ENCODE measurements around the gene LRRC8D. TPM values are rescaled to one million over a fixed set of nuclear protein-coding genes. Genes with fewer than 3 reads are reported as not detected.
"Not testable (repeated sequence)": the region's sequence is repeated elsewhere in the genome, so short reads cannot be mapped to it uniquely, and the experiment has no call there.

Gene LRRC8D
- 26.2 TPM for polyA plus RNA-seq (2013, experiment 1 of 2)
- 27.3 TPM for polyA plus RNA-seq (2013, experiment 2 of 2)

- peaks cover 3% of the 10 kb centered on the region for H3K79me1 ChIP-seq (ENCODE audit: low read depth, low read length)
- peak within 1 kb of the TSS; percentile 100 for H3K9ac ChIP-seq (ENCODE audit: low read depth, low read length, poor library complexity)
- peaks cover 2 to 19% of the 10 kb centered on the region in 2 donors for H3K36me3 ChIP-seq (replicated peaks in 1 of 2; ENCODE audit: control insufficient read depth in 2 of 2, insufficient read depth in 2 of 2, low read length in 2 of 2)
- H3K27me3 ChIP-seq (ENCODE audit: control insufficient read depth in 3 of 3, insufficient read depth in 3 of 3, low read depth in 1 of 3, low read length in 3 of 3), result no peaks in the 10 kb centered on the region
- DNase-seq (ENCODE audit: low spot score), result peak; percentile 83
- H3K14ac ChIP-seq (ENCODE audit: low read length), result peak within 1 kb of the TSS; percentile 95
- H2BK120ac ChIP-seq (ENCODE audit: low read depth, low read length), result peak within 1 kb of the TSS; percentile 24
- peak within 1 kb of the TSS; percentile 85 for H2AK5ac ChIP-seq (ENCODE audit: low read depth, low read length)
- H2BK12ac ChIP-seq (ENCODE audit: low read length), result no peak within 1 kb of the TSS
- H2BK15ac ChIP-seq (ENCODE audit: low read length), result peak within 1 kb of the TSS; percentile 84
- H3K23ac ChIP-seq (ENCODE audit: low read depth, low read length, poor library complexity), result peak within 1 kb of the TSS; percentile 58
- peak within 1 kb of the TSS; percentile 72 for H3K4me2 ChIP-seq (ENCODE audit: insufficient read depth, low read length, poor library complexity, severe bottlenecking)
- H3K4me3 ChIP-seq (ENCODE audit: low read length in 2 of 2), result peak within 1 kb of the TSS; percentile 90 to 97
- WGBS, 2 donors (ENCODE audit: extremely low coverage in 2 of 2, insufficient read length in 2 of 2, insufficient replicate concordance in 1 of 2), result no CpG with 5 or more reads among the region's 82 CpGs
- H4K8ac ChIP-seq (ENCODE audit: low read depth, low read length), result no peak within 1 kb of the TSS
- peaks cover 2 to 16% of the 10 kb centered on the region in 2 donors for H3K4me1 ChIP-seq (ENCODE audit: control insufficient read depth in 2 of 2, insufficient read depth in 1 of 2, low read depth in 1 of 2, low read length in 2 of 2)
- peak within 1 kb of the TSS; percentile 64 for H3K27ac ChIP-seq (replicated peaks; ENCODE audit: low read length)
- peak within 1 kb of the TSS; percentile 96 for H3K4ac ChIP-seq (ENCODE audit: low read length)
- H3K18ac ChIP-seq (ENCODE audit: low read length), result peak within 1 kb of the TSS; percentile 98
- peaks cover 0 to 5% of the 10 kb centered on the region in 2 donors for H3K9me3 ChIP-seq (replicated peaks in 1 of 2; ENCODE audit: control insufficient read depth in 2 of 2, insufficient read depth in 1 of 2, low read depth in 1 of 2, low read length in 2 of 2)
- peak within 1 kb of the TSS; percentile 95 for H2BK5ac ChIP-seq (ENCODE audit: low read length)
- H4K91ac ChIP-seq (ENCODE audit: low read depth, low read length, poor library complexity), result peak within 1 kb of the TSS; percentile 93
- peak within 1 kb of the TSS; percentile 95 for H2AFZ ChIP-seq (ENCODE audit: low read length)
Observed at GRCh38 chr1:89820422-89821321, at the start of gene LRRC8D. TSS of gene LRRC8D (plus strand) at chr1:89821032. CDS start at chr1:89933069, 112,037 bp downstream.

GRCh38 chr1:89771991-89772560 lies 48.8 kb upstream of the LRRC8D start:
- Histone ChIP-seq H3K9me3 (replicated peaks in 1 of 2; ENCODE audit: control insufficient read depth in 2 of 2, insufficient read depth in 1 of 2, low read depth in 1 of 2, low read length in 2 of 2) (no peaks in the 10 kb centered on the region), H3K4me3 (ENCODE audit: low read length in 2 of 2) (no peak overlapping the region), H2AFZ (ENCODE audit: low read length) (no peak overlapping the region), H3K79me1 (ENCODE audit: low read depth, low read length) (no peaks in the 10 kb centered on the region), H2BK12ac (ENCODE audit: low read length) (no peak overlapping the region), H2BK120ac (ENCODE audit: low read depth, low read length) (no peak overlapping the region), H3K4me1 (ENCODE audit: control insufficient read depth in 2 of 2, insufficient read depth in 1 of 2, low read depth in 1 of 2, low read length in 2 of 2) (no peaks in the 10 kb centered on the region), H4K91ac (ENCODE audit: low read depth, low read length, poor library complexity) (no peak overlapping the region), H4K8ac (ENCODE audit: low read depth, low read length) (no peak overlapping the region), H3K27ac (replicated peaks; ENCODE audit: low read length) (no peak overlapping the region), H2BK15ac (ENCODE audit: low read length) (no peak overlapping the region), H3K4me2 (ENCODE audit: insufficient read depth, low read length, poor library complexity, severe bottlenecking) (no peak overlapping the region), H3K23ac (ENCODE audit: low read depth, low read length, poor library complexity) (no peak overlapping the region), H3K36me3 (replicated peaks in 1 of 2; ENCODE audit: control insufficient read depth in 2 of 2, insufficient read depth in 2 of 2, low read length in 2 of 2) (no peaks in the 10 kb centered on the region), H3K18ac (ENCODE audit: low read length) (no peak overlapping the region), H3K27me3 (ENCODE audit: control insufficient read depth in 3 of 3, insufficient read depth in 3 of 3, low read depth in 1 of 3, low read length in 3 of 3) (peaks cover 0 to 32% (median 0%) of the 10 kb centered on the region in 3 experiments), H2AK5ac (ENCODE audit: low read depth, low read length) (no peak overlapping the region), H2BK5ac (ENCODE audit: low read length) (no peak overlapping the region), H3K4ac (ENCODE audit: low read length) (no peak overlapping the region), H3K9ac (ENCODE audit: low read depth, low read length, poor library complexity) (no peak overlapping the region), H3K14ac (ENCODE audit: low read length) (no peak overlapping the region)
- no peak for DNase-seq (ENCODE audit: low spot score)
- no CpG with 5 or more reads among the region's 5 CpGs for WGBS, 2 donors (ENCODE audit: extremely low coverage in 2 of 2, insufficient read length in 2 of 2, insufficient replicate concordance in 1 of 2)

GRCh38 chr1:89776104-89776503 lies 44.7 kb upstream of the LRRC8D start:
- not testable (repeated sequence) for H4K91ac ChIP-seq (ENCODE audit: low read depth, low read length, poor library complexity); H3K23ac ChIP-seq (ENCODE audit: low read depth, low read length, poor library complexity); H2BK120ac ChIP-seq (ENCODE audit: low read depth, low read length); H3K9ac ChIP-seq (ENCODE audit: low read depth, low read length, poor library complexity); H2AFZ ChIP-seq (ENCODE audit: low read length); H3K27ac ChIP-seq (replicated peaks; ENCODE audit: low read length); H3K4me2 ChIP-seq (ENCODE audit: insufficient read depth, low read length, poor library complexity, severe bottlenecking); H3K79me1 ChIP-seq (ENCODE audit: low read depth, low read length); H3K18ac ChIP-seq (ENCODE audit: low read length); H2AK5ac ChIP-seq (ENCODE audit: low read depth, low read length); DNase-seq (ENCODE audit: low spot score); H3K4ac ChIP-seq (ENCODE audit: low read length); H3K14ac ChIP-seq (ENCODE audit: low read length); H3K9me3 ChIP-seq (replicated peaks in 1 of 2; ENCODE audit: control insufficient read depth in 2 of 2, insufficient read depth in 1 of 2, low read depth in 1 of 2, low read length in 2 of 2); H3K36me3 ChIP-seq (replicated peaks in 1 of 2; ENCODE audit: control insufficient read depth in 2 of 2, insufficient read depth in 2 of 2, low read length in 2 of 2); H2BK12ac ChIP-seq (ENCODE audit: low read length); H2BK5ac ChIP-seq (ENCODE audit: low read length); H3K4me3 ChIP-seq (ENCODE audit: low read length in 2 of 2); H2BK15ac ChIP-seq (ENCODE audit: low read length); H4K8ac ChIP-seq (ENCODE audit: low read depth, low read length); H3K4me1 ChIP-seq (ENCODE audit: control insufficient read depth in 2 of 2, insufficient read depth in 1 of 2, low read depth in 1 of 2, low read length in 2 of 2)
- WGBS, 2 donors (ENCODE audit: extremely low coverage in 2 of 2, insufficient read length in 2 of 2, insufficient replicate concordance in 1 of 2), result no CpG with 5 or more reads among the region's 1 CpG
- peaks cover 0 to 13% (median 0%) of the 10 kb centered on the region in 3 experiments for H3K27me3 ChIP-seq (ENCODE audit: control insufficient read depth in 3 of 3, insufficient read depth in 3 of 3, low read depth in 1 of 3, low read length in 3 of 3)

- H3K9ac ChIP-seq (ENCODE audit: low read depth, low read length, poor library complexity); H2BK12ac ChIP-seq (ENCODE audit: low read length); H3K18ac ChIP-seq (ENCODE audit: low read length); H2BK5ac ChIP-seq (ENCODE audit: low read length); H2AK5ac ChIP-seq (ENCODE audit: low read depth, low read length); H2BK120ac ChIP-seq (ENCODE audit: low read depth, low read length); H3K4me2 ChIP-seq (ENCODE audit: insufficient read depth, low read length, poor library complexity, severe bottlenecking); H3K23ac ChIP-seq (ENCODE audit: low read depth, low read length, poor library complexity); H3K4ac ChIP-seq (ENCODE audit: low read length); H3K36me3 ChIP-seq (replicated peaks in 1 of 2; ENCODE audit: control insufficient read depth in 2 of 2, insufficient read depth in 2 of 2, low read length in 2 of 2); H4K8ac ChIP-seq (ENCODE audit: low read depth, low read length); H3K14ac ChIP-seq (ENCODE audit: low read length); H4K91ac ChIP-seq (ENCODE audit: low read depth, low read length, poor library complexity); H3K27ac ChIP-seq (replicated peaks; ENCODE audit: low read length); H3K79me1 ChIP-seq (ENCODE audit: low read depth, low read length); H2BK15ac ChIP-seq (ENCODE audit: low read length); H2AFZ ChIP-seq (ENCODE audit: low read length); DNase-seq (ENCODE audit: low spot score); H3K4me3 ChIP-seq (ENCODE audit: low read length in 2 of 2); H3K9me3 ChIP-seq (replicated peaks in 1 of 2; ENCODE audit: control insufficient read depth in 2 of 2, insufficient read depth in 1 of 2, low read depth in 1 of 2, low read length in 2 of 2); H3K4me1 ChIP-seq (ENCODE audit: control insufficient read depth in 2 of 2, insufficient read depth in 1 of 2, low read depth in 1 of 2, low read length in 2 of 2): not testable (repeated sequence)
- H3K27me3 ChIP-seq (ENCODE audit: control insufficient read depth in 3 of 3, insufficient read depth in 3 of 3, low read depth in 1 of 3, low read length in 3 of 3), result peaks cover 0 to 11% (median 0%) of the 10 kb centered on the region in 3 experiments
- WGBS, 2 donors (ENCODE audit: extremely low coverage in 2 of 2, insufficient read length in 2 of 2, insufficient replicate concordance in 1 of 2), result no CpG with 5 or more reads among the region's 2 CpGs
Observed at GRCh38 chr1:89777271-89777670, 43.6 kb upstream of the LRRC8D start.
